Gastroesophageal sphincter (tissue), 4 donors: ENCODE results near the gene UBE2H. TPM values are rescaled to one million over a fixed set of nuclear protein-coding genes. Genes with fewer than 3 reads are reported as not detected.
"Not testable (repeated sequence)": the region's sequence is repeated elsewhere in the genome, so short reads cannot be mapped to it uniquely, and the experiment has no call there.

Experiments
- ATAC-seq: fragments of 150-250 bp; one replicate; pipeline ENCODE4 v1.9.1; 2016; ENCODE audit warnings: mild to moderate bottlenecking, moderate library complexity
- H3K27ac ChIP-seq, 4 donors: fragments of 200-600 bp; sonication (generic) in 3 of 4; 1 replicate in 3 of 4; 2 replicates in 1 of 4; pipeline ENCODE4 v1.5.1; 2016 to 2019
- H3K27me3 ChIP-seq: fragments of 200-600 bp; sonication (generic); one replicate; pipeline ENCODE4 v1.5.1; 2019
- H3K36me3 ChIP-seq, 2 donors: fragments of 200-600 bp; sonication (generic); one replicate each; pipeline ENCODE4 v1.5.1; 2019; ENCODE audit warnings: control low read depth in 1 of 2
- H3K4me1 ChIP-seq, 3 donors: fragments of 200-600 bp; sonication (generic); 1 replicate in 2 of 3; 2 replicates in 1 of 3; pipeline ENCODE4 v1.5.1; 2016 to 2019; ENCODE audit warnings: control low read depth in 2 of 3
- H3K4me3 ChIP-seq, 2 donors: fragments of 200-600 bp; sonication (generic); one replicate each; pipeline ENCODE4 v1.5.1; 2019; ENCODE audit warnings: mild to moderate bottlenecking in 1 of 2, moderate library complexity in 1 of 2
- H3K9me3 ChIP-seq, 3 donors: fragments of 200-600 bp; sonication (generic); one replicate each; pipeline ENCODE4 v1.5.1; 2017 to 2019; ENCODE audit warnings: control low read depth in 2 of 3
- CTCF ChIP-seq, 4 experiments: fragments of 200-600 bp in 2 of 4; fragments of 450-650 bp in 2 of 4; sonication (generic) in 1 of 4; IDR thresholded peaks; one replicate each; pipeline ENCODE4 v1.5.1; 2017 to 2019; ENCODE audit warnings: antibody characterized with exemption in 4 of 4, mild to moderate bottlenecking in 2 of 4, moderate library complexity in 2 of 4
- EP300 ChIP-seq: sonication (generic); formaldehyde crosslinking; IDR thresholded peaks from one replicate; pipeline ENCODE4 v1.6.1; 2017; ENCODE audit warnings: antibody characterized with exemption, mild to moderate bottlenecking
- POLR2A ChIP-seq, 2 donors: fragments of 450-650 bp; IDR thresholded peaks; one replicate each; pipeline ENCODE4 v1.6.1; 2017; ENCODE audit warnings: antibody characterized with exemption in 2 of 2, mild to moderate bottlenecking in 2 of 2, moderate library complexity in 1 of 2
- POLR2AphosphoS5 ChIP-seq: sonication (generic); formaldehyde crosslinking; IDR thresholded peaks from one replicate; pipeline ENCODE4 v1.6.1; 2017; ENCODE audit warnings: antibody characterized with exemption
- WGBS, 2 donors: methylation state at CpG; one replicate each; pipeline ENCODE4 v1.1.5; 2018; ENCODE audit warnings: low coverage in 1 of 2; 5-methylcytosine and 5-hydroxymethylcytosine counted together
- total RNA-seq, 4 donors: library from RNA; depleted of rRNA; stranded (reverse); fragments of >200 nt; gene quantifications; one replicate each; pipeline ENCODE4 v1.1.0, GENCODE V29; 2016

The UBE2H gene
- total RNA-seq, 4 donors from 2014 or later, result 80.2 to 96.2 (median 85.0) TPM

GRCh38 chr7:129898502-129899160, 54.1 kb downstream of the UBE2H start:
- Histone ChIP-seq H3K36me3 (peaks cover 0 to 22% of the 10 kb centered on the region in 2 donors), H3K4me3 (no peak overlapping the region), H3K9me3 (no peaks in the 10 kb centered on the region), H3K27ac (peak overlapping the region in 2 of 4 donors; percentile 4 to 9), H3K4me1 (peaks cover 0 to 48% (median 0%) of the 10 kb centered on the region in 3 donors), H3K27me3 (no peaks in the 10 kb centered on the region)
- WGBS, 2 donors, result 57 to 63% methylated on average over 5 of the region's 5 CpGs
- no peak for ATAC-seq
- TF ChIP-seq POLR2AphosphoS5 (no peak), CTCF (IDR thresholded peaks at IDR 0.05) (no peak), POLR2A (IDR thresholded peaks at IDR 0.05) (no peak), EP300 (no peak)

DNA sequence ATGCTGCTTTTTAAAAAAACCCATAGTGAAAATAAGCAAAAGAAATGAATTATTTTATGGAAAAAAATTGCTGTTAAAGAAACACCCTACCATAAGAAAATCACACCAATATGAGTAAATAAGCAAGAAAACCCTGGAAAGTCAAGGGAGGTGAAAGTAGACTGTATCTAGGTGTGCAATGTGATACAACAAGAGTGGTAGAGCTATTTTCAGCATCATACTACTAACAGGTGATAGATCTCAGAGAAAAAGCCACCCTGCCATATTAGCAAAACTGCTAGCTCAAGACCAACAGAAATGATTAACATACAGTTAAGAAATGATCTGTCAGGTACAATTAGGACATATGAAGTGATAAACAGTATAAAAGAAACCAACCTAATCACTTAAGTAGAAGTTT, 54.8 kb downstream of the UBE2H start:
- H3K9me3 ChIP-seq, result no peaks in the 10 kb centered on the region
- peaks cover 0 to 22% of the 10 kb centered on the region in 2 donors for H3K36me3 ChIP-seq
- ATAC-seq, result no peak
- H3K27me3 ChIP-seq, result no peaks in the 10 kb centered on the region
- no peak overlapping the region for H3K4me3 ChIP-seq
- no peak for TF ChIP-seq POLR2AphosphoS5
- no peak for TF ChIP-seq EP300
- TF ChIP-seq POLR2A (IDR thresholded peaks at IDR 0.05), result no peak
- TF ChIP-seq CTCF (IDR thresholded peaks at IDR 0.05), result no peak
- peaks cover 0 to 53% (median 0%) of the 10 kb centered on the region in 3 donors for H3K4me1 ChIP-seq
- peak overlapping the region in 2 of 4 donors; percentile 4 to 5 for H3K27ac ChIP-seq

- H3K4me3 ChIP-seq, result no peak overlapping the region
- H3K36me3 ChIP-seq, result peaks cover 0 to 19% of the 10 kb centered on the region in 2 donors
- ATAC-seq, result no peak
- TF ChIP-seq EP300, result no peak
- H3K27ac ChIP-seq, result no peak overlapping the region
- H3K9me3 ChIP-seq, result no peaks in the 10 kb centered on the region
- no peaks in the 10 kb centered on the region for H3K27me3 ChIP-seq
- peaks cover 0 to 45% (median 0%) of the 10 kb centered on the region in 3 donors for H3K4me1 ChIP-seq
- 74 to 84% methylated on average over 6 of the region's 6 CpGs for WGBS, 2 donors
Observed at GRCh38 chr7:129896568-129897382, 56.0 kb downstream of the UBE2H start.

GRCh38 chr7:129894184-129894583, 58.6 kb downstream of the UBE2H start:
- H3K27ac ChIP-seq, H3K4me3 ChIP-seq, H3K9me3 ChIP-seq, H3K27me3 ChIP-seq, ATAC-seq: not testable (repeated sequence)
- Histone ChIP-seq H3K4me1 (peaks cover 0 to 52% (median 4%) of the 10 kb centered on the region in 3 donors), H3K36me3 (peaks cover 0 to 11% of the 10 kb centered on the region in 2 donors)
- WGBS, 2 donors, result 92 to 96% methylated on average over 5 to 7 of the region's 7 CpGs

- WGBS, 2 donors, result 77 to 83% methylated on average over 6 to 9 of the region's 9 CpGs
- Histone ChIP-seq H3K27ac (no peak overlapping the region), H3K27me3 (no peaks in the 10 kb centered on the region), H3K4me1 (peaks cover 2 to 42% (median 9%) of the 10 kb centered on the region in 3 donors), H3K9me3 (no peaks in the 10 kb centered on the region), H3K36me3 (peaks cover 0 to 2% of the 10 kb centered on the region in 2 donors), H3K4me3 (no peak overlapping the region)
- no peak for ATAC-seq
- no peak for TF ChIP-seq POLR2AphosphoS5
- TF ChIP-seq CTCF (IDR thresholded peaks at IDR 0.05), result no peak
- no peak for TF ChIP-seq POLR2A (IDR thresholded peaks at IDR 0.05)
- TF ChIP-seq EP300, result no peak
Observed at GRCh38 chr7:129890090-129890489, 62.7 kb downstream of the UBE2H start.
